NCI-H526 (cell line): ENCODE data around the gene C10orf90.

ENCODE experiments used
- DNase-seq, 2 experiments: peaks; one replicate each; lab custom pipeline; 2025; lab: John Stamatoyannopoulos, UW

The C10orf90 gene

GRCh38 chr10:126538439-126539135 lies 131.9 kb downstream of the C10orf90 start:
- no peak for DNase-seq

GRCh38 chr10:126536656-126537055 lies 133.8 kb downstream of the C10orf90 start:
- no peak for DNase-seq

GRCh38 chr10:126536148-126536547 lies 134.3 kb downstream of the C10orf90 start:
- no peak for DNase-seq

- DNase-seq = no peak
Observed at GRCh38 chr10:126533644-126534043, 136.8 kb downstream of the C10orf90 start.

- DNase-seq = no peak
Observed at GRCh38 chr10:126528315-126528835, 142.1 kb downstream of the C10orf90 start.

- no peak for DNase-seq
Observed at GRCh38 chr10:126527645-126528314, 142.7 kb downstream of the C10orf90 start.

- DNase-seq = no peak
Observed at GRCh38 chr10:126525326-126525725, 145.2 kb downstream of the C10orf90 start.

- DNase-seq = no peak
Observed at GRCh38 chr10:126524526-126524925, 146.0 kb downstream of the C10orf90 start.

GRCh38 chr10:126523071-126523470 lies 147.4 kb downstream of the C10orf90 start:
- no peak for DNase-seq

- no peak for DNase-seq
Observed at GRCh38 chr10:126521399-126521798, 149.1 kb downstream of the C10orf90 start.

GRCh38 chr10:126520751-126521317 lies 149.7 kb downstream of the C10orf90 start:
- DNase-seq = no peak

- no peak for DNase-seq
Observed at GRCh38 chr10:126519992-126520391, 150.5 kb downstream of the C10orf90 start.

- no peak for DNase-seq
Observed at GRCh38 chr10:126519185-126519584, 151.3 kb downstream of the C10orf90 start.

- DNase-seq = no peak
Observed at GRCh38 chr10:126518218-126519080, 152.0 kb downstream of the C10orf90 start.

GRCh38 chr10:126516515-126516914 lies 154.0 kb downstream of the C10orf90 start:
- no peak for DNase-seq

- no peak for DNase-seq
Observed at GRCh38 chr10:126511917-126512479, 158.5 kb downstream of the C10orf90 start.

GRCh38 chr10:126509182-126509581 lies 161.3 kb downstream of the C10orf90 start:
- DNase-seq = no peak

GRCh38 chr10:126508535-126509040 lies 161.9 kb downstream of the C10orf90 start:
- DNase-seq = no peak

GRCh38 chr10:126504761-126505112 lies 165.8 kb downstream of the C10orf90 start:
- peak in 1 of 2 experiments; percentile 1 for DNase-seq

GRCh38 chr10:126504063-126504760 lies 166.3 kb downstream of the C10orf90 start:
- peak in 1 of 2 experiments; percentile 48 for DNase-seq
